Left hindlimb (tissue), 1 donor: ENCODE data around the gene CDH4.

Source experiments
- DNase-seq: peaks from one replicate; pipeline ENCODE4 v3.0.0-alpha.2; 2018

Gene CDH4

GRCh38 chr20:61684136-61684535 is 432.1 kb downstream of the CDH4 start:
- DNase-seq = no peak

- no peak for DNase-seq
These were observed 432.6 kb downstream of the CDH4 start for GRCh38 chr20:61684583-61685235.

DNA sequence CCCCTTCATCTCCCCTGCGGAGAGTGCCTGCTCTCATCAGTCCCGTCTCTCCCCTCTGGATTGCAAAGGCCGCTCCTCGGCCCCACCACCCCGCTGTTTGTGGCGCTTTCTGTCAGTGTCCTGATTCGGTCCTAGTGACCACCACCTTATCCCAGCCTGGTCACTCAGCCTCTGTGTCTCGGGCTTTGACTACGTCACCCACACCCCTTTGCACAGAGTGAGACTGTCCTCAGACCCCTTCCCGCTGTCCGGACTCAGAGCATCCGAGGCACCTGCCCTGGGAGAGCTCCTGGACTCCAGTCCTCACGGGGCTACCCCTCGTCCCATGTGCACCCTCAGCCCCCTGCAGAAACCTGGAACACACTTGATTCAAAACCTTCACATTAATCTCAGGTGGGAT is 433.4 kb downstream of the CDH4 start:
- DNase-seq = no peak

DNA sequence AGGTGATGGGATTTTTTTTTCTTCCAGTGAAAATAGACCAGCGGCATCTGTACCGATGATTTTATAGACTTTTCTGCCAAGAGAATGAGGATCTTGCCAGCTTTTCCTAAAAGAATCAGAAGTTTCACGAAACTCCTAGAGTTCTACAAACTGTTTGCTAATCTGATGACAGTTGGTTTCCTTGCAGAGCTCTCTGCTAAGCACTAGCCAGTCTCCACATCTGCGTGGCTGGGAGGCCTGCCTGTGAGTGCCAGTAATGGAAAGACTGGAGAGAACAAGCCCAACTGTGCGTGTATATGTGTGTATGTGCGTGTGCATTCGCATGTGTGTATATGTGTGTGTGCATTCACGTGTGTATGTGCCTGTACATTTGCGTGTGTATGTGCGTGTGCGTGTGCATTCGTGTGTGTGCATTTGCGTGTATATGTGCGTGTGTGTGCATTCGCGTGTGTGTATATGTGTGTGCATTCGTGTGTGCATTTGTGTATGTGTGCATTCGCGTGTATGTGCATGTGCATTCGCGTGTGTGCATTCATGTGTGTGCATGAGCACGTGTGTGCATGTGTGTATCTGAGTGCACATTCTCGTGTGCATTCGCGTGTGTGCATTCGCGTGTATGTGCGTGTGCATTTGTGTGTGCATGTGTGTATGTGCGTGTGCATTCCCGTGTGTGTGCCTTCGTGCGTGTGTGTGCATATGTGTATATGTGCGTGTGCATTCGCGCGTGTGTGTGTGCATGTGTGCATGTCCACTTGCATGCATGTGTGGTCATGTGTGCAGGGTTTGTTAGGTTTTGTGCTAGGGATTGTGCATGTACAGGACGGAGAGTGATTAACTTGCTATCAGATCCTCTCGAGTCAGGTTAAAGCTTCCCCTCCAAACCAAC is 434.2 kb downstream of the CDH4 start:
- no peak for DNase-seq

DNA sequence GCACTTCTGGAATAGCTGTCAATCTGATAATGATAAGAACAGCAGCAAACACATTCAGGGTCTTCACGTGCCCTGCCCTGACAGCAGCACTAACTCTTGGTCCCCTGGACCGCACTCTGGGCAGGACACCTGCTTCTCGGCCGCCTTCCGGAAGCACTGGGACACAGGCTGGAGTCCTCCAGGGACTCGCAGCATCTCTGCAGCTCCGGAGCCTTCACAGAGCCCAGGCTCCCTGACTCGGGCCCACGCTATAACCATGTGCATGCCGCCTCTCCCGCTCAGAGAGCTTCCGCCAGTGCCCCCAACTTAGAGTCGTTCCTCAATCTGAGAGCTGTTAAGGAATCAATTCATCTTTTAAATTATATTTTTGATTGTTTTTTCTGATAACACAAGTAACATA is 436.4 kb downstream of the CDH4 start:
- DNase-seq = no peak

GRCh38 chr20:61690150-61690549 is 438.1 kb downstream of the CDH4 start:
- DNase-seq = no peak

- DNase-seq = no peak
These were observed 439.2 kb downstream of the CDH4 start for GRCh38 chr20:61690993-61691838.

DNA sequence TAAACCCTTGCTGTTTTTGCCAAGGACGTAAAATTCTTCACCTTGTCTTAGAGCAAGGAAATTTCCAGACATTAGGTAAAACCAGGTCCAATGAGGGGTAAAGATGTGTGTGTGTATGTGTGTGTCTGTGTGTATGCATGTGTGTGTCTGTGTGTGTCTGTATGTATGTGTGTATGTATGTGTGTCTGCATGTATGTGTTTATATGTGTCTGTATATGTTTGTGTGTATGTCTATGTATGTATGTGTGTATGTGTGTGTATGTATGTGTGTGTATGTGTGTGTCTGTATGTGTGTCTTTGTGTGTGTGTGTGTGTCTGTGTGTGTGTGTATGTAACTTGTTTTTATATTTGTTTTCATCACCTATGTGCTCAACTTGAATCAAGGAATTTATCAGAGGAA is 439.9 kb downstream of the CDH4 start:
- no peak for DNase-seq

GRCh38 chr20:61692479-61692878 is 440.4 kb downstream of the CDH4 start:
- DNase-seq = no peak

DNA sequence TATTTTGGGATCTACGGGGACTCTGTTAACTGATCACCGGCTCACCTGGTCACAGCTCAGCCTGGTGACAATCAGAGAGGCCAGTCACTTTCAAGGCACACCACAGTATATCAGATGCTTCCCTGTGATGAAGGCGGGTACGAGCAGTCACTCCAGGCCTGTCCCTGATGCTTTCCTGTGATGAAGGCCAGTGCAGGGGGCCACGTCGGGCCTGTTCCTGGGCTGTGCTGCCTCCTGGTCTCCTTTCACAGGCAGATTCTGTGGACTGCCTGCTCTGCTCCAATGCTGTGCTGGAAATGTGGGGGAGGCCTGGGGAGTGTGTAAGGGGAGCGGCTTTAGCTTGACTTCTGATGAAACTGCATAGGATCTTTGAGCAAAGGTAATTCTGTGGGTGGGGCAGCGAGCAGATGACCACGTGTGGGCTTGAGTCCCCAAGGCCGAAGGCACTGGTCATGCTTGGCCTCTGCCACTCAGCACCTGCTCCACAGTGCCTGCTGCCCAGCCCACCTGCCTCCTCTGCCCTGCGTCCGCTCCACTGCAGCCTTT is 441.1 kb downstream of the CDH4 start:
- DNase-seq = no peak

GRCh38 chr20:61694682-61695081 is 442.6 kb downstream of the CDH4 start:
- no peak for DNase-seq

DNA sequence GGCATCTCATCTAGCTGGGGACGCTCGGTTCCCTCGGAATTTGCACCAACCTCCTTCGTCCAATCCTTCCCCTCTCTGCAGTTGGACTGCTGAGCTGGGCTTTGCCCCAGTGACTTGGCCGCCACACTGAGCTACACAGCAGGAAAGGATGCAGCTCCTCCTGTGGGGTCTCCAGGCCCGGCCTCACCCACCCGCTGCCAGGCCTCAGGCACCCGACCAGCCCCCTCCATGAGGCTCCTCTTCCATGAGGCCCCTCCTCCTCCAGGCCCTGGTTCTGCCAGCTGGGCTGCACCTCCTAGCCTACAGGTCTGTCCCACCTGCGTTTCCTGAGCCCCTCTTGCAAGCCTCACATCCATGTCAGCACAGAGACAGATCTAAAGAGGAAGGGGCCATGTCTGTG is 443.7 kb downstream of the CDH4 start:
- DNase-seq = no peak

DNA sequence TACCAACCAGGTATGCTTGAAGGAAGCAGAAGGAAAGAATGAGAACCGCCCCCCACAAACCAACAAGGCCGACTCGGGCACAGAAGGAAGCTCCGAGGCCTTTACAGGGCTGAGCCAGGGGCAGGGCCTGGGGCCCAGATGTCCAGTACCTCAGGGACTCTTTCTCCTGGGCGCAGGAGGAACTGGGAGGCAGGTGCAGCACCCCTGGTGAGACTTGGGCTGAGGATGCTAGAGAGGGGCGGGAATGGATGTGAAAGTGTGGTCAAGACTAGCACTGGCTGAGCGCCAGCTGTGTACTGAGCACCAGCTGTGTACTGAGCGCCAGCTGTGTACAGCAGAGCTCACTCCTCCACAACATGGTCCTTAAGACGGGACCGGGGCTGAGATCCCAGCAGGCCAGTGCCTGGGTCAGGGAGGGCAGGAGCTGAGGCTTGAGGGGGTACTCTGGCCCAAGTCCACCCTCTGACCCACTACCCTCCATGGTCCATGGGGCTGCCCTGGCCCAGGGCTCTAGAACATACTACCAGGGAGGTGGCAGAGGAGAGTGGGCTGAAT is 444.2 kb downstream of the CDH4 start:
- no peak for DNase-seq

DNA sequence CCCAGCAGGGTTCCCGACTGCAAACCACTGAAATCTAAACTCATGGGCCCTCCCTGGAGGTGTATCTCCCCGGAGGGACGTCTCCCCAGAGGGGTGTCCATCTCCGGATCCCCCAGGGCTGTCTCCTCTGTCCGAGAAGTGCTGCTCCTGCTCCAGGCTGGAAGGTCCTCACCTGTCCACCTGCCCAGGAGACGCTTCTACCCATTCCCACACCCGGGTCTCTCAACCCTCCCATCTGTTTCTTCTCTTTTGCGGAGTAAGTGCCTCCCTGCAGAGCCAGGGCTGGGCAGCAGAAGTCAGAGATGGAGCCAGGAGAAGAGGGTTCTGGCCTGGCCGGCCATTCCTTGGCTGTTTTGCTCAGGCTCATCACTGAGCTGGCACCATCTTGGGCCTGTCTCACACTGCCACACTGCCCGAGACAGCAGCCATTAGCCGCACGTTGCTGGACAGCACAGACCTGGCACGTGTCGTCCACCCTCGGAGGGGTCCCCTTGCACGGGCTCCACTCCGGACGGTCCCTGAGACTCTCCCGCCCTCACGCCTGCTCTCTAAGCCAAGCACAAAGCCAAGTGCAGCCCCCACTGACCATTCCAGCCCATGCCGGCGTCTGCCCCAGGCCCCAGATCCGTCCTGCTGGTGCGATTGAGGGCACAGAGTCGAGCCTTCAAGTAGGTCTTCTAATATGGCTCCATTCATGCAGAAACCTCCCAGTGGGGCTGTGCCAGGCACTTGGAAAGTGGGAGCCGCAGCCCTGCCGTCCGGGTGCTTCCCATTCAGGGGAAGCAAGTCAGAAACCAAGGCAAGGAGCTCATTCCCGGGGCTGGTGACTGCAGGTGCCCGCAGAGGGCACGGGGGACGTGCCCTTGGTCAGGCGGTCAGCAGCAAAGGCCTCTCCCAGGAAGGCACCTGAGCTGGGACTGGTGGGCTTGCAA is 445.9 kb downstream of the CDH4 start:
- no peak for DNase-seq

GRCh38 chr20:61698598-61699494 is 446.8 kb downstream of the CDH4 start:
- DNase-seq = no peak

DNA sequence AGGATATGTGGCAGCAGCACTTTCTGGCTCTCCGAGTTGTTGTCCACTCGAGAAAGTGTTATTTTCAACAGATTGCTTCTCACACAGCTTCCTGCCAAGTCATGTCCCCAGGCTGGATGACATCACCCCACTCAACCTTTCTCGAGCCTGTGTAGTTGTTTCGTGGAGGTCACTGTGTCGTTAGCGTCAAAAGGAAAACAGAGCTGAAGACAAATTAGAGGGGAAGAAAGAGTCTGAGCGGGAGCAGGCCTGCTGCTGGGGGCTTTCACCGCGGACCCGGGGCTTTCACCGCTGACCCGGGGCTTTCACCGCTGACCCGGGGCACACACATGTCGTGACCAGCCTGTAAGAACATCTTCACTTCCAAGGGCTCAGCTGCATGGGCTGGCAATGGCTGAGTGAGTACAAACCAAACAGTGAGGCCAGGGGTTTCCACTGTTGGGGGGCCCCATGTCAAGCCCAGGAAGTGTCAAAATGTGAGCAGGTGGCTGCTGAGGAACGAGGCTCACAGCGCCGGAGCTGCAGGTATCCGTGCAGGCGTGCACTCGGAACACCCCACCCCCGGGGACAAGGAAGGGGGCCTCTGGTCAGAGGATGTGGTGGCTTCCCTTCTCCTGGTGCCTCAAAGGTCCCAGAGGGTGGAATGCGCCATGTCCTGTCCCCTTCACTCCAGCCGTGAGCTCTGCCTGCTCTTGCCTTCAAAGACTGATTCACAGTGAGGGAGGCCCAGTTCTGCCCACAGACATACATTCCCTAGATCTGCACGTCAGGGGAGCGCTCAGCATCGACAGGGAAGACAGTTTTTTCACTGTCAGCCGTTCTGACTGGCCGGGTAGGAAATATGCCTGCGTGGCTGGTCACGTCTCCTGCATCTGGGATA is 447.7 kb downstream of the CDH4 start:
- DNase-seq = no peak

GRCh38 chr20:61700595-61701140 is 448.6 kb downstream of the CDH4 start:
- DNase-seq = no peak

- no peak for DNase-seq
These were observed 449.3 kb downstream of the CDH4 start for GRCh38 chr20:61701401-61701800.

DNA sequence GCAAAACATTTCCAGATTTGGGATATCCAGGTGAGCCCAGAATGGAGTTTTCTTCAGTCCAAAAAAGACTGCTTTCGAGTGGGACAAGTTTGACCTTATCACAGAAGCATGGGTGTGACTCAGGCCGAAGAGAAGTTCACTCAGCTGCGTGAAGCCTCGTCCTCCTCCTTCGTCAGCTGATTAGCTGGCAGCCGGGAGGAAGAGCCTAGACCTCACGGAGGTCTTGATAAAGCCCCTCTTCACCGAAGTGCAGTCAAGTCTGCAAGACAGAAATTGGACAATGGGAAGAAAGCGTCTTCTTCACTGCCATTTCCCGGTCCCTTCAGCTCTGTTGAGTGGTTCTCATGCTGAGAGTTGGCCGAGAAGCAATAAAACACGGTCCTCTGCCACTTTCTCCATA is 449.7 kb downstream of the CDH4 start:
- no peak for DNase-seq
